G401 (cell line): ENCODE results near the gene STAM2. TPM values are rescaled to one million over a fixed set of nuclear protein-coding genes. Genes with fewer than 3 reads are reported as not detected.
"Not testable (repeated sequence)": the region's sequence is repeated elsewhere in the genome, so short reads cannot be mapped to it uniquely, and the experiment has no call there.

Source experiments
- DNase-seq: peaks from one replicate; pipeline ENCODE4 v3.0.0-alpha.2; 2015; ENCODE audit warnings: low spot score
- in situ Hi-C: cut with HindIII; loops from 2 replicates; pipeline ENCODE4 v1.10.0; 2016; ENCODE audit warnings: low sequenced_read_pairs, mixed read lengths
- total RNA-seq: library from RNA; depleted of rRNA; stranded (reverse); fragments of >200 nt; shearing (Covaris generic); gene quantifications from 2 replicates; pipeline ENCODE4 v1.2.3, GENCODE V29; 2014; rRNA removed

STAM2 gene
- total RNA-seq: 12.6 and 17.1 TPM in 2 replicates

DNA sequence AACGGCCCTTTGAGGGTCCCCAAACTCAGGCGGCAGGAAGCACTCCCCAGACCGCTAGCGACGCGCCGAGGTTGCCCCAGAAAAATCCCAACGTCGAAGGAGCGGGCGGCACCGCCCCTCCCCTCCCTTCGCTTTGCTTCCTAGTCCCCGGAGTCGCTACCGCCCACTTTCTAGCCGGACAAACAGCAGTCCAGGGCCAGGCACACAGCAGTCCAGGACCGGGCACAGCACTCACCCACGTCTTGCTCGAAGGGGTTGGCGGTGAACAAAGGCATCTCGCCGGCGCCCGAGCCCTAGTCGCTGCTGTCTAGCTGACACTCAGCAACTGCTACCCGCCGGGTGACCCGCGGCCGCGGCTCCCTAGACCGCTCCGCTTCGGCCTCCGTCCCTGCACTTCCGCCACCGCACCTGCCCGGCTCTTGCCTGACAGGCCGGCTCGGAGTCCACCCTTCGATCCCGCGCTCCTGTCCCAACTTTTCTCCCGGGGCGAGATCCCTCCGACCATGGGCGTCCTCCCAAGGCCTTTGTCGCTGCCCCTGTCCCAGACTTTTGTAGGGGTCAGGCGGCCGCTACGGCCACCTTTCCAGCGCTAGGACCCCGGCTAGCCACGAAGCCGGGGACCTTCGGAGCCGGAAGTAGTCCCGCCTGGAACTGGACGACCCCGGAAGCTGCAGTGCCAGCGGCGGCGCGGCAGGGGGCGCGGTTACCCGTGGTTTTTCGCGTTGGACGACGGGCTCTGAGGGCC lies at the start of gene STAM2:
TSS of gene STAM2 (minus strand) at position 396 of the 745 bp plus-strand sequence. CDS start at position 275, 121 bp downstream.
- peak; percentile 88 for DNase-seq
- in situ Hi-C loops: no loop called here

GRCh38 chr2:152223977-152224376 lies 48.4 kb upstream of the STAM2 start:
- in situ Hi-C loops: no loop called here
- DNase-seq: no peak

DNA sequence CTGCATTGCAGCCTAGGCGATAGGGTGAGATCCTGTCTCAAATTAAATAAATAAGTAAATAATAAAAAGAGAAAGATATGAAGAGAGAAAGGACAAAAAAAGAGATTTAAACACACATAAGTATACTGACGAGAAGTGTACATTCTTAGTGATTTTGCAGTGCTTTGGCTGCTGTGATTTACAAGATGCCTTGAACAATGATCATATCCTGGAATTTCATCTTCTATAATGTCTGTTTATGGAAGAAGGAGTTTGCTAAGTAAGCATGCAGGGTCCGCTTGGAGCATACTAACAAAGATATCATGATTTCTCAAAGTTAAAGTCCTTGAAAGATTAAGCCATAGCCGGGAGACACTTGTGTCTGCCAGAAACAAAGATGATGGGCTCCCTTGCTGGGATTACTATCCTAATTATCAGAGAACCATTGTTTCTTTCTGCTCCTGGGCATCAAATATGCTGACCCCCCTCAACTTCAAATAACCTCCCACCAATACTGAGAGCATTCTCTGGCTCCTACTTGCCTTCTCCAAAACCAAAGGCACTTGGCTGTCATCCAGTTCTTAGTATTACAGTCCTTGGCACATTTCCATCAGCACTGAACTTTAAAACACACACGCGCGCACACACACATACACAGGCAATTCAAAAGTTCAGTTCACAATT lies 47.5 kb upstream of the STAM2 start:
- peak; percentile 52 for DNase-seq
- in situ Hi-C loops: no loop called here

DNA sequence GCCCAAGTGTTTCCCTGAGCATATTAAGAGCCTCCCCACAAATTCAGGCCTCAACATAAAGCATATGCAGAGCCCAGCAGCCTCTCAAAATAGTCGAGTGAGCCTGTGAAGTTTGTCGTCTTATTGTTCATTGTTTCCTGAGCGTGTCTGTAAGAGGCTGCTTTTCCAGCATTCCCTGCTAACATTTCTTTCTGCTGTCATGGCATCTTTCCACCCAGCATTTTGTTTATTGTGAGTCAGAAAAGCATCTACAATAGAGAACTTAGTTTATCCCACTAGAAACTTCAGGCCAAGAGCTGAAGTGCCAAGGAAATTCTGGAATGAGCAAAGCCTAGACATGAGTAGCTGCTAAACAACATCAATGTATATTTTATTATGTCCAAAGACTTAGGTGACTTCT lies 46.3 kb upstream of the STAM2 start:
- no peak for DNase-seq
- in situ Hi-C loops: no loop called here

- in situ Hi-C loops: no loop called here
- DNase-seq: no peak
Measured at GRCh38 chr2:152219077-152219828, 43.7 kb upstream of the STAM2 start.

GRCh38 chr2:152201466-152201830 lies 25.9 kb upstream of the STAM2 start:
- in situ Hi-C loops: no loop called here
- no peak for DNase-seq

DNA sequence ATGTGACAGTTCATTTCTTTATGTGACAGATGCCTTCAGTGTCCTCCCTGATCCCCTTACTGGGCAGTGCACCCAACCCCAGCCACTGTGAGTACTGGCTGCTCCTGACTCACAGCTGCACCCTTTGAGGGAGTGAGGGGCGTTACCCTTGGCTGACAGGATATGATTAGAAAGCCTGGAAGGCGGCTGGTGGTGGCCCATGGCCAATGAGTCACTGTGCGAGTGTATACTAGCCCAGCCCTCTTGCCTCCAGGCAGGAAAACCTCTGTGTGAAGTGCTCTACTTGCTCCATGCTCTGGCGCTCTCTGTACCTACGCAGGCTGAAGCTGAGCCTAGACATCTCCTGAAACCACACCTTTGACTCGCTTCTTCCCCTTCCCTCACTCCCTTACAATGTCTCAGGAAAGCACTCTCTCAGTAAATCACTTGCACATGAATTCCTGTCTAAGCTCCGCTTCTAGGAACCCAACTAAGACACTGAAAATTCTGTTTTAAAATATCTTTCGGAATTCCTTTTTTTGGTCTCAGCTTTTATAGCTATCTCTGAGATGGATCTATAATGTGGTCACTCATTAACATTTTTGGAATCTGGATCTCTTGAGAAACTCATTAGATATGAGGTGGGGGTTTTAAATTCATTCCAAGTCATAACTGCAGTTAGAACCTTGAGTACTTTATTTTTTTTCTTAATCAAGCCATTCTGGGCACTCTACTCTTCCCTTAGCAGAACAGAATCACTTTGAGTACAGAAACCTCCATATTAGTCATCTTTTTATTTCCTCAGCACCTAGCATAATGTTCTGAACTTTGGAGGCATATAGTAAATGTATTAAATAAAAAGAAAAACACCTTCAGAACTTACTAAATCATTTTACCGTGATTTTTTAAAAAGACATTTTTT lies 25.3 kb upstream of the STAM2 start:
- no peak for DNase-seq
- in situ Hi-C loops: no loop called here

DNA sequence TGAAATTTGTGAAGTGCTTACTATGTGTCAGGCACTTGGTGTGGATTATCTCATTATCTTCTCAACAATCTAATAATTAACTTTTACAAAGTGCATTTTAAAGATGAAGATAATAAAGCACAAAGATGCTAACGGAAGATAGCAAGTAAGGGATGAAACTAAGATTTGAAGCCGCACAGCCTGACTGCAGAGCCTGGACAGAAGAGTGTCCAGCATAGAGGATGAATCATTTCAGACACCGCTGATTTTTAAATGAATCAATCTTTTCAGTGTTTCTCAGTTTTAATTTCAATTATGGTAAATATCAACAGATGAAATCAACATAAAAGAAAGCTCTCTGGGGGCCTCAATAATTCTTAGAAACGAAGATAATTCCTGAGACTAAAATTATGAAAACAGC lies 24.5 kb upstream of the STAM2 start:
- no peak for DNase-seq
- in situ Hi-C loops: no loop called here

DNA sequence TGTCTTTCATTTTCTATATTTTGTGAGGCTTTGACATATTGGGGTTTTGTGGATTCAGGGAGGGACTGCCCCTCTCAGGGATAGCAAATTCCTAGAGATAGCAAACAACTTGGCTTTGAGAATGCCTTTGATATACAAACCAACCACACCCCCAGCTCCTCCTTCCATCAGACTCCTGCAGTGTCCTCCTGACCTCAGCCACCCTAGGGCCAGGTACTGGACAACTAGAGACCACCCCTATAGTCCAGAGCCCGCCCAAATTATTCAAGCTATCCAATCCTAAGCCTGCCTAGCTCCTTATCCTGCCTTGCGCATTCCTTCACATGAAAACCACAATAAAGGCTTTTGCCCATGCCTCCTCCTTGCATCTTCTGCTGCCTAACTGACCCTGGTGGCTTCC lies 22.9 kb upstream of the STAM2 start:
- no peak for DNase-seq
- in situ Hi-C loops: no loop called here

DNA sequence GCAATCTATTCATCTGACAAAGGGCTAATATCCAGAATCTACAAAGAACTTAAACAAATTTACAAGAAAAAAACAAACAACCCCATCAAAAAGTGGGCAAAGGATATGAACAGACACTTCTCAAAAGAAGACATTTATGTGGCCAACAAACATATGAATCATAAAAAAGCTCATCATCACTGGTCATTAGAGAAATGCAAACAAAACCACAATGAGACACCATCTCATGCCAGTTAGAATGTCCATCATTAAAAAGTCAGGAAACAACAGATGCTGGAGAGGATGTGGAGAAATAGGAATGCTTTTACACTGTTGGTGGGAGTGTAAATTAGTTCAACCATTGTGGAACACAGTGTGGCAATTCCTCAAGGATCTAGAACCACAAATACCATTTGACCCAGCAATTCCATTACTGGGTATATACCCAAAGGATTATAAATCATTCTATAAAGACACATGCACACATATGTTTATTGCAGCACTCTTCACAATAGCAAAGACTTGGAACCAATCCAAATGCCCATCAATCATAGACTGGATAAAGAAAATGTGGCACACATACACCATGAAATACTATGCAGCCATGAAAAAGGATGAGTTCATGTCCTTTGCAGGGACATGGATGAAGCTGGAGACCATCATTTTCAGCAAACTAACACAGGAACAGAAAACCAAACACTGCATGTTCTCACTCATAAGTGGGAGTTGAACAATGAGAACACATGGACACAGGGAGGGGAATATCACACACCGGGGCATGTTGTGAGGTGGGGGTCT lies 22.1 kb upstream of the STAM2 start:
- in situ Hi-C loops, DNase-seq: not testable (repeated sequence)

- in situ Hi-C loops: no loop called here
- DNase-seq: peak; percentile 78
Measured at GRCh38 chr2:152189622-152190495, 14.3 kb upstream of the STAM2 start.

- DNase-seq, in situ Hi-C loops: not testable (repeated sequence)
Measured at GRCh38 chr2:152186808-152187207, 11.2 kb upstream of the STAM2 start.

DNA sequence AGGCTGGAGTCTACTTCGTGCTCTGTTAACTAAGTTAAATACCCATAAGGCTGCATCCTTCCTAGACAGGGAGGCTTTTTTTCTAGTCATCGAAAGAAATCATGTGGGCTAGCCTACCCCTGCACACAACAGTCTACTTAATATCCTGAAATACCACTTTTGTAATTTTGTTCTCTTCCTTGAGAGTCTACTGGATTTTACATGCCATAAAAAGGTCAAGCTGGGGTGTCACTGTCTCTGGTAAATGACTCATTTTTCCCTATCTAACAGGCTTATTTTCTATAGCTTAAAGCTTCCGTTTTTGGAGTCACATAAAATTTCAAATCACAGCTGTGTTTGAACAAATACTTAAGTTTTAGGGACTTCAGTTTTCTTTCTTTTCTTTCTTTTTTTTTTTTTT lies 10.7 kb upstream of the STAM2 start:
- DNase-seq: no peak
- in situ Hi-C loops: no loop called here

GRCh38 chr2:152183401-152184073 lies 8.0 kb upstream of the STAM2 start:
- in situ Hi-C loops: no loop called here
- no peak for DNase-seq

DNA sequence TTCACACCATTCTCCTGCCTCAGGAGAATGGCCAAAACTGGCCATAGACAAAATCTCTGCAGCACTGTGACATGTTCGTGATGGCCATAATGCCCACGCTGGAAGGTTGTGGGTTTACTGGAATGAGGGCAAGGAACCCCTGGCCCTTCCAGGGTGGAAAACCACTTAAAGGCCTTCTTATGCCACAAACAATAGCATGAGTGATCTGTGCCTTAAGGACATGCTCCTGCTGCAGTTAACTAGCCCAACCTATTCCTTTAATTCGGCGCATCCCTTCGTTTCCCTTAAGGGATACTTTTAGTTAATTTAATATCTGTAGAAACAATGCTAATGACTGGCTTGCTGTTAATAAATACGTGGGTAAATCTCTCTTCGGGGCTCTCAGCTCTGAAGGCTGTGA lies 2.1 kb upstream of the STAM2 start:
- DNase-seq, in situ Hi-C loops: not testable (repeated sequence)

- in situ Hi-C loops: no loop called here
- no peak for DNase-seq
Measured at GRCh38 chr2:152176113-152176714, 651 bp upstream of the STAM2 start.

GRCh38 chr2:152175012-152175367 lies 573 bp downstream of the STAM2 start:
- in situ Hi-C loops: no loop called here
- DNase-seq: no peak
